NCI-H1436 (cell line): Measurements from ENCODE around the gene CTDSP2.

Experiments used
- DNase-seq: peaks from one replicate; lab custom pipeline; 2025; lab: John Stamatoyannopoulos, UW

Gene CTDSP2

DNA sequence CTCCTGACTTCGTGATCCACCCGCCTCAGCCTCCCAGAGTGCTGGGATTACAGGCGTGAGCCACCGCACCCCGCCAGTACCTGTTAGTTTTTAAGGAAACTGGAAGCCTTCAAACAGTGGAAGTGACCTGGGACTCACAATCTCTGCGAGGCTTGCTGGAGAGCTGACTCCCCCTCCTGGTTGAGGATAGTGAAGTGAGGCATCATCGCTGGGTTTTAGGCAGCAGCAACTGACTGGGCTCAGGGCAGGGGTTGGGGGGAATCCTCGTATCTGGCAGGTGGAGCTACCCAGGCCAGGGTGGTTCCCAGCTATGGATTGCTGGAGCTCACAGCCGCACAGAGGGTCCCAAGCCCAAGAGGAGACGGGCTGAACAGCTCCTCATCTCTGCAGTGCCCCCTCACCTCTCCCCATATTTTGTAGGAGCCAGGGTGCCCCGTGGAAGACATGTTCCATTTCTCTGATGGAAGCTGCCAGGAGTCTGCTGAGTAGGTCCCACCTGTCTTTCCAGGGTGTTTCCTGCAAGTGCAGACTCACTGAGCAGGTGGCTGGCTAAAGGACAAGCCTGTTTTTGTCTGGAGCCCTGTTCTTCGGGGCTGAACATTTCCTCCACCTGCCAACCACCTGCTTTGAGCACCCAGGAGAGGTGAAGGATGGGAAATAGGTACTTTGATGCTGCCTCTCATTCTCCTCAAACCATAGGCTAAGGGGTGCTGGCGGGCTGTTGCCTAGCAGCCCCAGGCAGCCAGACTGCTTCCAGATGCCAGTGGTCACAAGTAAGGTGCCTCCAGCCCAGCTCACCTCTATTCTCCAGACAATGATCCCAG lies 31.1 kb downstream of the CTDSP2 start:
- peak; percentile 71 for DNase-seq

DNA sequence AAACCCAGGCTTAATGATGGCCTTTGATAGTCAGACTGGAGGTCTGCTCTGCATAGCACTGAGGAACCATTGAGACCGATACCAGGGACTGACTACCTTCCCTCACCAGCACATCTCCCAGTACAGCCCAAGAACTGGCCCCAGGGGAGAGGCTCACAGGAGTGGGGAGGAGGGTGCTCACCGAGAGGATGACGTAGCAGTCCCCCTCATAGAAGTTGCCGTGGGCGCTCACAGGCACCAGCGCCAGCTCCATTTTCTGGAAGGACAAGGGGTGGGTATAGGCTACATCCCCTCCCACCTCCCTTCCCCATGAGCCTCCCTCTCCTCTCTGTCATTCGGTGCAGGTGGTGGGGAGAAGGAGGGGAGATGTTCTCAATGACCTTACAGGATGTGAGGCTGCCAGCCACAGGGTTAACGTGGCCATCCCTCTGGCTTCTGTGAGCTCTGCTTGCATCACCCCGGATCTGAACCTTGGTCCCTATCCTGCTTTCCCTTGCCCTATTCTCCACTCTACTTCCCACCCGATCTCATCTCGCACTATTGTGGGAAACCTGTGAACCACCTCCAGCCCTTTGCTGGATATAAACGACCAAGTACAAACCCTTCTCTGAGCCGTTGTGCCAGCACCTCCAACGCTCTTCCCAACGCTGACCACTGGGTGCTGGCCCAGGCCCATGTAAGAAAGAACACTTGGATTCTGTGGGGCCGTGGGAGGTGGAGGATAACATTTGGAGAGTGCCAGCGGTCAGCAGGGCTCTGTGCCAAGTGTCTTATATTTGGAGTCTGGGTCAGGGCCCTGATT lies 32.4 kb downstream of the CTDSP2 start:
- peak; percentile 47 for DNase-seq

DNA sequence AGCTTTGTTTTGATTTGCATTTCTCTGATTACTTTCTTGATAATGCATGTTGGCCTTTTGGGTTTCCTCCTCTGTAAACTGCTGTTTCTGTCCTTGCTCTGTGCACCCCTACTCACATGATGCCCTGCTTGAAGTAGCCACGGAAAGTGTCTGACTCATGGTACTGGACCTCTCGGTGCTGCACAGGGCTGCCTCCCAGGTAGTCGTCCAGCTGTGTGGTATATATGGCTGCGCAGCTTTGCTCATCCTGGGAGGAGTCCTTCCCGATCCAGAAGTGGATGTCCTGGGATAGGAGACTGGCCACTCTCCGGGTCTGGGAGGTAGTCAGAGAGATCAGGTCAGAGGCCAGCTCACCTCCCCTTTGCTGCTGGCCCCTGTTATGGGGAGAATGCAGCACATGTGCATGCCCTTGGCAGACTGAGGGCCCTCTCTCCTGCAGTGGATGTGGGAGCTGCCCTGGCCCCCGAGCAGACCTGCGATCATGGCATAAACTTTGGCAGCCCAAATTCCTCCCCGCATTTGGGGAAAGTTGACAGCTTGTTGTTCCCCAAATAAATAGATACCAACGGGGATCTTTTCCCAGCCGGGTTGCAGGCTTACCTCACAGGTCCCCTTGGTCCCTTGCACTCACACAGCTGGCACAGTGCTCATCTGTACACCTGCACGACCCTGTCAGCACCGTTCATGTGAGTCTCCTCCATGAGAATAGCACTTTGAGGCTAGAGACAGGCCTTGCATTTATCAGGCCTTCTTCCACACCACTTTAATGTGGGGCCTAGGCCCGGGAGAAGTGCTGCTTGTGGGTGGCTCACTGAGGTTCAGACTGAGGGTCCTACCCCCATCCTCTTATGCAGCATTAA lies 33.2 kb downstream of the CTDSP2 start:
- no peak for DNase-seq

DNA sequence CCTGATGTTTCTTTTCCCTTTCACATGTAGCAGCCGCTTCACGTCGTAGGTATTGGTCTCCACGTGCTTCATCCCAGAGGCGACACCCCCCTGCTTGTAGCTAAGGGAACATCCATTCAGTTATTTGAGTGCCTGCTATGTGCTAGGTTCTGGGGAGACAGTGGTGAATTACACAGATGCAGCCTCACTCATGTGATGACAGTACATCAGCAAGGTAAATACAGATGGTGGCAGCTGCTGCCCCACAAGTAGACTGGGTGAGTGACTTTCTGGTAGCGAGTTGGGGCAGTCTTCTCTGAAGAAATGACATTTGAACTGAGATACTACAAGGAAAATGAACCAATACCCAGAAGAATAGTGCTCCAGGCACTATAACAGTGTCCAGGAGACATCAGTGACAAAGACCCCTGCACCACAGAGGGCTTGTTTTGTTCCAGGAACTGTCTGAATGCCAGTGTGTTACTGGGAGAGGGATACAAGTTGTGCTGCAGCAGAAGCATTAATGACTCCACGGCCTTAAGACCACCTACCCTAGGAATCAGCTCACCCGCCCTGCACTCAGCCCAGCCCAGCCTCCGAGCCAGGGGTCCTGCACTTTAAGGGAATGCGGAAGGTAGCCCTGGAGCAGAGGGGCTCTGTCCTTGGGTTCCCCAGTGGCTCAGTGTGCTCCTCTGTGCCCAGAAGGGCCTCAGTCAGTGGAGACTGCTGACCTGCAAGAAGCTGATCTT lies 35.3 kb downstream of the CTDSP2 start:
- no peak for DNase-seq

DNA sequence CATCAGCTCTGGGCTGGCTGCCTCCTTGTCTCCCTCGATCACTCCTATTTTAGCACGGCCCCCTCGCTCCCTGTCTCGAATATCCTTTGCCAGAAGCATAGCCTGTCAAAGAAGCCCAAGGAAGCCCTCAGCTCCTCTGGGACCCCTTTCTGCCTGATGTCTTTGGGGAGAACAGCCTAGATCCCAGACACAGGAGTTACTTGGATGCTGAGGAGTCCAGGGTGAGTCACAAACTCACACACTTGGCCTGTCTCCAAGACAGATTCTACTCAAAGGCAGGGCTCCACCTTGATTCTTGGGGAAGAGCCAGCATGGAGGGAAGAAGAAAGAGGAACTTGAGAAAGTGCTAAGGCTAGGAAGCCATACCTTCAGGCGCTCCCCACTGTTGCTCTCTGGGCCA lies 36.1 kb downstream of the CTDSP2 start:
- no peak for DNase-seq

DNA sequence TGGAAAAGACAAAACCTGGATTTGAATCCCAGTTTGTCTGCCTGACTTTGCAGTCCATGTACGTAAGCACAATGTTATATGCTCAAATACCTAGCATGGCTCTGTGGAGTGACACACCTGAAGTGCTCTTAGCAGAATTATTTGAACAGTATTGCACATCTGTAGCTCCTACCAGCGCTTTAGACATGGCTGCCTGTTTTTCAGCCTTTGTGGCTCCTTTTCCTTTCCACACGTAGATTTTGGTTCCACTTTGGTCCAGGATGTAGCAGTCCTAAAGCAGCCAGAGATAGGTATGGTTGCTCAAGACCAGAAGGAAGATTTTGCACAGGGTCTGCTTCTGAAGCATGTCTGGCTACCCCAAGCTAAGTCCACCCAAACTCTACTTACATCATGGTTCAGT lies 37.1 kb downstream of the CTDSP2 start:
- DNase-seq = no peak

DNA sequence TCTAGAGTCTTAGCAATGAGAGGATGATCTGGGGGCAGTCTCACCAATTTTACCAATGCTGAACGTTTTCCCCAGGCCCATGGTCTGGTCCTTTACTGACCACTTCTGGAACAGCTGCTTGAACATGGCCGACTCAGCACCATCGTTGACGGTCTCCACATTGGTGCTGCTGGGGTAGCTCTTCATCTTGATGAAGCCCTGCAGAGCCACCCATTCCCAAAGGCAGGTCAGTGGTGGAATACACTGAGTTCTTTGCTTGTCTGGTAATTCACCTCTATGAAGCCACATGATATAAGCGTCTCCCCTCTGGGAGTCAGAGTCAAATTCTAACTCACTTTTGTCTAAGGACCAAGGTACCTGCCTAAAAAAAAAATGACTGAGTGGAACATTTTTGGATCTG lies 38.2 kb downstream of the CTDSP2 start:
- no peak for DNase-seq

DNA sequence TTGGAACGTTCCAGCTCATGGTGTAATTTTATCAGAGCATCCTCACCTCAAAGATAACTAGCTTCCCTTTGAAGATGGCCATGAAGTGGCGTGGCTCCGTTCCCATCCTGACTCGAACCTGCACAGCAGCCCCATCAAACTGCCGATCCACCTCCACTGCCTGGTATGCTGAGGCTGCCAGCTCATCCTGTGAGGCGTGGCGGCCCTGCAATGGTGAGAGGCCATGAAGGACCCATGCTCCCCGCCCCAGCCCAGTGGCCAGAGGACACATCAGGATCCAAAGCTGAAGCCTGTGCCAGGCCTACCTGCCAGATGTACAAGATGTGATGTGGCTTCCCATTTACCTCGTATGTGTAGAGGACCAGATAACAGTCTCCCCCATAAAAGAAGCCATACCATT lies 39.2 kb downstream of the CTDSP2 start:
- DNase-seq = no peak

DNA sequence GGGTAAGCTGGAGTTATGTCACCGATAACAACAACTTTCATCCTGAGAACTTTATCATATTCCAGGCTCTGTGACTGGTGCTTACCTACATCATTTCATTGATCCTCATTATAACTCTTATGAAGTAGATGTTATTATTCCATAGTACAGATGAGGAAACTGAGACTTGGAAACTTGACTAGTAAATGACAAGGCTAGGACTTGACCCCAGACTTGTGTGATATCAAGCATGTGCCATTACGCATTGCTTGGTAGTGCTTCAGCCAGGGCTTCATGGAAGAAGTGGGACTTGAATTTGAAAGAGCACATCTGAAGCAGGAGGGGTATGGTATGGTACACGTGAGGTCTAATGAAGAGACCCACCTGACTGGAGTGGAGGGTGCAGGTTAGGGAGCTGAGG lies 39.9 kb downstream of the CTDSP2 start:
- no peak for DNase-seq

DNA sequence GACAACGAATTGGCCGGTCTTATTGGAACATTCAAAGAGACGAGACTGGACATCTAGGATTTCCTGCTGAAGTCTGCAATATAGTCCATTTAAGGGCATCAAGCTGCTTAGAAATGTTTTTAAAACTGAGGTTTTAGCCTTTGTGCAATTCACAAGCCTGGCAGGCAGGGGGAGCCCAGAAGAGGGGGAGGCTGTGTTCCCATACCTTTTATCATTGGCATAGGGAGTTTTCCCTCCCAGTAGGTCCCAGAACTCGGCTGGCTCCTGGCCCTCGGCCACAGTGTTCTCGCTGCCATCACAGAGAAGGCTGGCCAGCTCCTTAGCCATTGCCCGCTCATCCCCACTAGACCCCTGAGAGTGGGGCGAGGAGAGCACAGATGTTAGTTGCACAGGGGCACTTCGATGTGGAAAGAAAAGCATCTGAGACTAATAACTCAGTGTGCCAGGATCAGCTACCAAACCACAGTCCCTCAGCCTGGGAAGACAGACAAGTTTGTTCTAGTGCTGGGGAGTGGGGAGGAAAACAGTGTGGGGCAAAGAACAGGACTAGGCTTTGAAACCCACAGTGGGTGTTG lies 43.1 kb downstream of the CTDSP2 start:
- peak; percentile 15 for DNase-seq

DNA sequence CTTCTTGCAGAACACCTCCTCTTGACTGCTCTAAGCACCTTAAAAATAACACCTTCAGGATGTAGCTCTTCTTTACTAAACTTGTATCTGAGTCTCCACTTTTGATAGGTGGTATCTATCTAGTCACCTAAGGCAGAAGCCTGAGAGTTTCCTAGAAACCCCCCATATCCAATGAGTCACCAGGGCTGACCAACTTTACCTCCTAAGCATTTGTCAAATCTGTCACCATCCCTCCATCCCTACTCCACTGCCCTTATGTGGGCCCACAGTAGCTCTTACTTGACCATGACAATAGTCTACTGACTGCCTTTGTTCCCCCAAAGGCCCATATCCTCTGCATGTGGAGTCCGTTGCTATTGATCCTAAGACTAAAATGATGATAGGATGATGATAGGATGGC lies 43.9 kb downstream of the CTDSP2 start:
- no peak for DNase-seq

DNA sequence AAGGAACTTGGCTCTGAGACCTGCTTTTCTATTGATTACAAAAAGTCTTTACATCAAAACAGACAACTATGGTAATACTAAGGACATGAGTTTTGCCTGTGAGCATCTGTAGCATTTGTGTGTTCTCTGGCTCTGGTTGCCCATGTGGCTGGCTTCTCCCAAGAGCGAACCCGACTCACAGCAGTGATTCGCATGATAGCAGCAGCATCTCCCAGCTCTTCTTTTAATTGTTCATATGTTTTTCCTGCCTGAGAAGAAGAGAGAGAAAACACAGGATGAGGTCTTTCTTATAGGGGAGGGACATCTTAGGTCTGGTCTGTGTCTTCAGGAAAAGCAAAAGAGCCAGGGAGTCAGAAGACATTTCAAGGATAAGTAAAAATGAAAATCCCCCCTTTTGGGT lies 45.6 kb downstream of the CTDSP2 start:
- DNase-seq = no peak

DNA sequence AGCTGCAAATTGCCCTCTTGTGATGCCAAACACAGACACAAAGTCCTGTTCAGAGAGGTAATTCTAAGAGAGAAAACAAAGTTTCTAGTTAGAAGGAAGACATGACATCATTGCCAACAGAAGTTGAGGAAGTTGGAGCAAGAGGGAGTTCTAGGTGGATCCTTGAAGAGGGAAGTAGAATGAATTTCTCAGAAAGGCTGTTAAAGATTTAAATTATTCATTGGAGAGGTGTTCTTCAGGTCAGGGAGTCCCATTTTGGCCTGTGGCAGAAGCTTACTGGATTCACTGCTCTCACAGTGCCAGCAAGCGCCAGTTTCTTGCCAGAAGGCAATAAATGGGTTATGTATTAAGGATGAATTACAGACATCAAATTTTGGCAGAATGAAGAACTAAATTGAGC lies 48.6 kb downstream of the CTDSP2 start:
- no peak for DNase-seq

DNA sequence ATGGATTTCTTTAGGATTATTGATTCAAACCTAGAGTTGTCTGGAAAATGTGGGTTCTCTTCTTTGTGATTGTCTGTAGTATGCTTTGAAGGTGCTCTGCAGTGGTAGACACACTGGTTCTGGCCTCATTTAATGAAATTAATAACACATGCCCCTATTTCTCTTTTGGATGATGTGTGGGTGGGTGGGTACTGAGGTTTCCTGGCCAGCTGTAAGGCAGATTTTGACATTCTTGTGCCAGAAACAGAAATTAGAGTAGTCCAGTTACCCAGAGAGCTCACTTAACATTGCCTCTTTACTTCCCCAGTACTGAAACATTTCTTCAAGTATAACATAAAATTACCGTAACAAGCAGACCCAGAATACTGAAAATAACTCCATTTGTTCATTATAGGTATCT lies 49.5 kb downstream of the CTDSP2 start:
- DNase-seq = no peak

DNA sequence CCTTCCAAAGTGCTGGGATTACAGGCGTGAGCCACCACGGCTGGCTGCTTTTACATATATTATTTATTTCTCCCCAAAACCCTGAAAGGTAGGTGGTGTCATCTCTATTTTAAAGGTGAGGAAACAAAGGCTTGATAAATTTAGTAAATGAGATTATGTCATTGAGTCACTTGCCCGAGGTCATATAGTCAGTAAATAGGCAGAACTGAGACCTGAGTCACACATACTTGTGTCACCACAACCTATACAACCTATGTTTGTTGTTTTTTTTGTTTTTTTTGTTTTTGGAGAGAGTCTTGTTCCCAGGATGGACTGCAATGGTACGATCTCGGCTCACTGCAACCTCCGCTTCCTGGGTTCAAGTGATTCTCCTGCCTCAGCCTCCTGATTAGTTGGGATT lies 51.2 kb downstream of the CTDSP2 start:
- no peak for DNase-seq

DNA sequence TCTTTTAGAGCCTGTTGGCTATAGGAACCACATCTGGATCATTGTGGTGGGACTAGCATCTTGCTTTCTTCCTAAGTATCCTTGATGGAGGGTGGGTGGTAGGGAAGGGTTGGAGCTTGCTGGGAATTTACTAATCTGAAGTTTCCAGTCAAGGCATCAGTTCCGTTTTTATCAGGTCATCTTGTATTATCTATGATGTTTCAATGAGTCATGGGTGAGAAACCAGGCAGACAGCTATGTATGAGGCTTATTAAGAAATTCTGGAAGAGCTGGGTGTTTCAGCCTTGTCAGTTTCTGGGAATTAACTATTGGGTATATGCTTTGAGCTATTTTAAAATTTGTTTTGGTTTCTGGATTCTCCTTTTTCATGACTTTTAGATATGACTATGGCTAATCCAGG lies 52.6 kb downstream of the CTDSP2 start:
- no peak for DNase-seq

DNA sequence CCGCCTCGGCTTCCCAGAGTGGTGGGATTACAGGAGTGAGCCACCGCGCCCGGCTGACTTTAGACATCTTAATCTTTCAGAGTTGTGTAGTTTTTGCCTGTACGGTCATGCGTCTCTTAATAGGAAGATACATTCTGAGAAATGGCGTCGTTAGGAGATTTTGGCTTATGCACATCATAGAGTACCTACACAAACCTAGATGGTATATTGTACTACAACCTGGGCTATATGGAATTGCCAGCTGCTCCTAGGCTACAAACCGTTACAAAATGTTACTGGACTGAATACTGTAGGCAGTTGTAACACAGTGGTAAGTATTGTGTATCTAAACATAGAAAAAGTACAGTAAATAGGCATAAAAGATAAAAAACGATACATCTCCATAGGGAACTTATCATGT lies 62.7 kb downstream of the CTDSP2 start:
- DNase-seq = no peak

DNA sequence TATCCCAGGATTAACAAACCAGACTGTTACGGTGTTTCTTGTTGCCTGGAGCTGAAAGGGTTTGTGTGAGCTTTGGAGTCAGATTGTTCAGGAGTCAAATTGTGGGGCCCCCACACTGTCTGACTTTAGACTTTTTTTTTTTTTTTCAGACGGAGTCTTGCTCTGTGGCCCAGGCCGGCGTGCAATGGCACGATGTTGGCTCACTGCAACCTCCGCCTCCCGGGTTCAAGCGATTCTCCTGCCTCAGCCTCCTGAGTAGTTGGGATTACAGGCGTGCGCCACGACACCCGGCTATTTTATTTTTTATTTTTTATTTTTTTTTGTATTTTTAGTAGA lies 63.1 kb downstream of the CTDSP2 start:
- DNase-seq = no peak

DNA sequence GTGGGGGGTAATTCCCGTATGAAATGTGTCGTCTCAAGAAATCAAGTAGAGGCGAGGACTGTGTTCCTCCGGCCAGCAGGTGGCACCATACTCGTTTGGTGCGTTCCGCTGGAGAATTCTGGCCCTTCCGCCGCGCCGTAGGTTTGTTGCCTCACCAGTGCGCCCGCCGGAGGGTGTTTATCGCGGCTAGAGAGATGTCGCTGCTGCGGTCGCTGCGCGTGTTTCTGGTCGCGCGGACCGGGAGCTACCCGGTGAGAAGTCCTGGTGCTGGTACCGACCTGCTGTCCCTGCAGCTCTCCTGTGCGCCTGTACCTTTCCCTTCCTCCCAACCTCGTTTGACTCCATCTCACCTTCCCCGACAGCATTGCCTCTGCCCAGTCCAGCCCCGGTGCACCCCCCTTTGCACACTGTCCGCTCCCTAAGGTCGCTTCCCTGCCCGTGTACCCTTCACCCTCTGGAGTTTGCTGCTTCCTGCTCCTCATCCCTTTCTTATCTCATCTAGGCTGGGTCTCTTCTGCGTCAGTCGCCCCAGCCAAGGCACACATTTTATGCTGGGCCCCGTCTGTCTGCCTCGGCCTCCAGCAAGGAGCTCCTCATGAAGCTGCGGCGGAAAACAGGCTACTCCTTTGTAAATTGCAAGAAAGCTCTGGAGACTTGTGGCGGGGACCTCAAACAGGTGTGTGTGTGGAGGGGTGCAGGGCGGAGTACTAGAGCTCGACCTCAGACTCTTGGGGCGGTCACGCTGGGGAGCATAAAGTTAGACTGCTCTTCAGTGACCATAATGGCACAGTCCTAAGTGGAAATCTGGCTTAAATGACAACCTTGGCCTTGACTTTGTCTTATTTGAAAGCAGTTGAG lies 63.7 kb downstream of the CTDSP2 start, which contains the start of gene TSFM:
TSS of gene TSFM (plus strand) at position 180 of the 858 bp plus-strand sequence. CDS start at position 195, 15 bp downstream.
- DNase-seq = peak; percentile 95

DNA sequence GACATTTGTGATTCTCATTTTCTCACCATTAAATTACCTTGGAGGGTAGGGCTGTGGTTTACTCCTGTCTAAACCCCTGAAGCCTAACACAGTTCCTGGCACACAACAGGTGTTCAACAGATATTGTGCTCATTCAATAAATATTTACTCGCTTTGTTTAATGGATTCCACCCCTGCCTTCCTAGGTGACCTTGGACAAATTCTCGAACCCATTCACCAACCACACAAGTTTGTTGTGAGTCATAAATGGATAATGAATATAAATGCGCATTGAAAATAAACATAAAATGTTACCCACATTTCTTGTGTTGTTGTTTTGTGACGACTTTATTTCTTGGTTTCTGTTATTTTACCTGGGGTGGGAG lies 64.3 kb downstream of the CTDSP2 start:
- no peak for DNase-seq

DNA sequence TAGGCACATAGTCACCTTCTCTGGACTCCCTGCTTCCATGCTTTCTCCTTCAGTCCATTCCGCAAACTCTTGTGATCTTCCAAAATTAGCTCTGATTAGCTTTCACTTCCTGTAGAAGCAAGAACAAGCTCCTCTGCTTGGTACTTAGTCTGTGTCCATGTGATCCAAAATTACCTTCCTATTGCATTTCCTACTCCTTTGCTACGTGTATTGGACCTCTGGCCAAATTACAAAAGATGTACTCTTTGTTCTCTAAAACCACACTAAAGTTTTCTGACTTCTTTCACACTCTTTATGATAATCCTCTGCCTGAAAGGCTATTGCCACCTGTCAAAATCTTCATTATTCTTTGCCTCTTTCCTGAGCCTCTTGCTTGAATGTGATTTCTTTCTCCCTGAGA lies 64.7 kb downstream of the CTDSP2 start:
- DNase-seq = no peak
